Thoracic aorta (tissue), 2 donors: ENCODE measurements around the gene CEP250. TPM values are rescaled to one million over a fixed set of nuclear protein-coding genes. Genes with fewer than 3 reads are reported as not detected.

ENCODE experiments used
- ATAC-seq: fragments of 150-250 bp; one replicate; pipeline ENCODE4 v1.8.0; 2017; ENCODE audit warnings: low read depth; ENCODE audit not compliant: insufficient number of reproducible peaks, low FRiP score
- DNase-seq: peaks from one replicate; pipeline ENCODE4 v3.0.0-alpha.2; 2020; ENCODE audit warnings: low spot score
- H3K27ac ChIP-seq, 2 donors: fragments of 200-600 bp; sonication (generic); 1 replicate in 1 of 2; 2 replicates in 1 of 2; pipeline ENCODE4 v1.5.1; 2016; ENCODE audit warnings: mild to moderate bottlenecking in 2 of 2, moderate library complexity in 2 of 2
- H3K27me3 ChIP-seq: fragments of 200-600 bp; sonication (generic); replicated peaks from 2 replicates; pipeline ENCODE4 v1.6.0; 2016; ENCODE audit warnings: mild to moderate bottlenecking; ENCODE audit not compliant: insufficient read depth
- H3K36me3 ChIP-seq: fragments of 200-600 bp; sonication (generic); one replicate; pipeline ENCODE4 v1.5.1; 2016
- H3K4me1 ChIP-seq, 2 donors: fragments of 200-600 bp; sonication (generic); 1 replicate in 1 of 2; 2 replicates in 1 of 2; pipeline versions ENCODE4 v1.5.1 to v1.6.0; 2016; ENCODE audit warnings: low read depth in 2 of 2, mild to moderate bottlenecking in 1 of 2; ENCODE audit not compliant: control insufficient read depth in 1 of 2
- H3K4me3 ChIP-seq: fragments of 200-600 bp; sonication (generic); 2 replicates; pipeline ENCODE4 v1.5.1; 2016; ENCODE audit warnings: mild to moderate bottlenecking
- H3K9me3 ChIP-seq: fragments of 200-600 bp; sonication (generic); 2 replicates; pipeline ENCODE4 v1.5.1; 2016
- CTCF ChIP-seq: fragments of 200-600 bp; sonication (generic); IDR thresholded peaks from one replicate; pipeline ENCODE4 v1.5.1; 2019; ENCODE audit warnings: antibody characterized with exemption
- total RNA-seq, 2 donors: library from RNA; depleted of rRNA; stranded (reverse); fragments of >200 nt; gene quantifications; one replicate each; pipeline versions ENCODE4 v1.1.0 to v1.2.3, GENCODE V29; 2016

Gene CEP250
- total RNA-seq, 2 donors from 2014 or later, result 28.7 to 29.2 TPM

- no peak for TF ChIP-seq CTCF
- Histone ChIP-seq H3K4me1 (no peaks in the 10 kb centered on the region), H3K36me3 (peaks cover 7% of the 10 kb centered on the region), H3K27ac (no peak overlapping the region), H3K4me3 (no peak overlapping the region), H3K9me3 (no peaks in the 10 kb centered on the region), H3K27me3 (no peaks in the 10 kb centered on the region)
- ATAC-seq (no peak), DNase-seq (no peak)
Observed at GRCh38 chr20:35466856-35467255, 11.5 kb downstream of the CEP250 start.

GRCh38 chr20:35467339-35468224 lies 12.2 kb downstream of the CEP250 start:
- Histone ChIP-seq H3K27ac (no peak overlapping the region), H3K9me3 (no peaks in the 10 kb centered on the region), H3K4me1 (no peaks in the 10 kb centered on the region), H3K36me3 (peaks cover 9% of the 10 kb centered on the region), H3K27me3 (no peaks in the 10 kb centered on the region), H3K4me3 (no peak overlapping the region)
- no peak for DNase-seq
- TF ChIP-seq CTCF, result no peak
- no peak for ATAC-seq

- H3K4me3 ChIP-seq, result no peak overlapping the region
- H3K27me3 ChIP-seq, result no peaks in the 10 kb centered on the region
- DNase-seq, result no peak
- H3K4me1 ChIP-seq, result no peaks in the 10 kb centered on the region
- H3K27ac ChIP-seq, result no peak overlapping the region
- H3K36me3 ChIP-seq, result peaks cover 22% of the 10 kb centered on the region
- ATAC-seq, result no peak
- H3K9me3 ChIP-seq, result no peaks in the 10 kb centered on the region
- TF ChIP-seq CTCF, result no peak
Observed at GRCh38 chr20:35468671-35469334, 13.4 kb downstream of the CEP250 start.

GRCh38 chr20:35472209-35472608 lies 16.8 kb downstream of the CEP250 start:
- H3K9me3 ChIP-seq, result no peaks in the 10 kb centered on the region
- no peak for DNase-seq
- ATAC-seq, result no peak
- peaks cover 45% of the 10 kb centered on the region for H3K36me3 ChIP-seq
- H3K27me3 ChIP-seq, result no peaks in the 10 kb centered on the region
- H3K4me1 ChIP-seq, result no peaks in the 10 kb centered on the region
- TF ChIP-seq CTCF, result no peak
- no peak overlapping the region for H3K27ac ChIP-seq
- H3K4me3 ChIP-seq, result no peak overlapping the region

- H3K27me3 ChIP-seq, result no peaks in the 10 kb centered on the region
- H3K4me3 ChIP-seq, result no peak overlapping the region
- H3K4me1 ChIP-seq, result no peaks in the 10 kb centered on the region
- DNase-seq, result no peak
- peaks cover 51% of the 10 kb centered on the region for H3K36me3 ChIP-seq
- no peak for ATAC-seq
- H3K9me3 ChIP-seq, result no peaks in the 10 kb centered on the region
- H3K27ac ChIP-seq, result no peak overlapping the region
- no peak for TF ChIP-seq CTCF
Observed at GRCh38 chr20:35473684-35474083, 18.3 kb downstream of the CEP250 start.
